B cell (primary cell): Measurements from ENCODE around the gene MED6. TPM values are rescaled to one million over a fixed set of nuclear protein-coding genes. Genes with fewer than 3 reads are reported as not detected.

Experiments used
- ATAC-seq: fragments of 200-7000 bp; cut with Tn5 transposase; one replicate; pipeline ENCODE4 v1.10.0; 2021; ENCODE audit warnings: low read depth, mild to moderate bottlenecking, moderate number of reproducible peaks, moderate library complexity
- CTCF ChIA-PET: fragments of 350-600 bp; sonication (Branson Sonifier 250); formaldehyde crosslinking; loops from one replicate; lab custom pipeline; 2021; ENCODE audit warnings: antibody characterized with exemption, inconsistent platforms; lab: Charles Lee
- POLR2A ChIA-PET: fragments of 350-600 bp; sonication (Branson Sonifier 250); formaldehyde crosslinking; loops from one replicate; lab custom pipeline; 2021; ENCODE audit warnings: antibody characterized with exemption; lab: Charles Lee
- DNase-seq: peaks from one replicate; pipeline ENCODE4 v3.0.0; 2013
- H2AFZ ChIP-seq: 2 replicates; pipeline ENCODE4 v1.6.1; 2012; ENCODE audit warnings: mild to moderate bottlenecking, low read depth, low read length; ENCODE audit not compliant: insufficient read depth, poor library complexity, severe bottlenecking
- H3K27ac ChIP-seq, 2 donors: 1 replicate in 1 of 2; 2 replicates in 1 of 2; pipeline ENCODE4 v1.5.1; 2012 to 2013; ENCODE audit warnings: low read length in 2 of 2, mild to moderate bottlenecking in 2 of 2, moderate library complexity in 1 of 2
- H3K27me3 ChIP-seq, 4 experiments: fragments of 200-600 bp in 1 of 4; sonication (generic) in 1 of 4; replicated peaks in 1 of 4; 1 replicate in 2 of 4; 2 replicates in 2 of 4; pipeline versions ENCODE4 v1.6.1 to v1.7.0; 2013 to 2016; ENCODE audit warnings: low read length in 3 of 4, mild to moderate bottlenecking in 2 of 4, mixed read lengths in 1 of 4, moderate library complexity in 1 of 4; ENCODE audit not compliant: insufficient read depth in 4 of 4, control insufficient read depth in 3 of 4; ENCODE audit errors: control extremely low read depth in 1 of 4
- H3K36me3 ChIP-seq, 2 experiments: replicated peaks in 1 of 2; 1 replicate in 1 of 2; 2 replicates in 1 of 2; pipeline versions ENCODE4 v1.6.1 to v1.7.1; 2013; ENCODE audit warnings: low read length in 1 of 2; ENCODE audit not compliant: insufficient read depth in 2 of 2, control insufficient read depth in 1 of 2; ENCODE audit errors: control extremely low read depth in 1 of 2, extremely low read depth in 1 of 2
- H3K4me1 ChIP-seq, 2 donors: fragments of 200-600 bp in 1 of 2; sonication (generic) in 1 of 2; 1 replicate in 1 of 2; 2 replicates in 1 of 2; pipeline versions ENCODE4 v1.5.1 to v1.6.1; 2013 to 2017; ENCODE audit warnings: low read length in 2 of 2; ENCODE audit not compliant: control insufficient read depth in 2 of 2, insufficient read depth in 2 of 2
- H3K4me2 ChIP-seq: replicated peaks from 2 replicates; pipeline ENCODE3; 2012; ENCODE audit warnings: mild to moderate bottlenecking, low read depth, low read length; ENCODE audit not compliant: poor library complexity, severe bottlenecking
- H3K4me3 ChIP-seq, 5 experiments: fragments of 200-600 bp in 1 of 5; sonication (generic) in 1 of 5; 1 replicate in 3 of 5; 2 replicates in 2 of 5; pipeline versions ENCODE4 v1.5.1 to v1.7.0; 2011 to 2016; ENCODE audit warnings: low read length in 4 of 5, mild to moderate bottlenecking in 4 of 5, low read depth in 2 of 5, control low read depth in 1 of 5, moderate library complexity in 1 of 5; ENCODE audit not compliant: insufficient read depth in 1 of 5; ENCODE audit errors: control extremely low read depth in 1 of 5, extremely low read depth in 1 of 5
- H3K79me2 ChIP-seq: fragments of 200-600 bp; sonication (generic); one replicate; pipeline ENCODE4 v1.6.0; 2016; ENCODE audit warnings: low read length; ENCODE audit not compliant: control insufficient read depth, insufficient read depth
- H3K9ac ChIP-seq: fragments of 200-600 bp; sonication (generic); 2 replicates; pipeline ENCODE4 v1.6.1; 2017; ENCODE audit warnings: mild to moderate bottlenecking, low read length, moderate library complexity
- H3K9me3 ChIP-seq, 3 donors: one replicate each; pipeline versions ENCODE4 v1.6.1 to v1.7.1; 2013; ENCODE audit warnings: low read length in 2 of 3; ENCODE audit not compliant: control insufficient read depth in 2 of 3, insufficient read depth in 1 of 3; ENCODE audit errors: control extremely low read depth in 1 of 3
- H4K20me1 ChIP-seq: 2 replicates; pipeline ENCODE4 v1.6.0; 2012; ENCODE audit warnings: mild to moderate bottlenecking, low read length; ENCODE audit not compliant: insufficient read depth, control insufficient read depth, poor library complexity, severe bottlenecking
- H3K27ac Mint-ChIP-seq: one replicate; pipeline ENCODE4 v1.8.0; 2021; ENCODE audit warnings: mixed read lengths
- H3K27me3 Mint-ChIP-seq: one replicate; pipeline ENCODE4 v1.8.0; 2021; ENCODE audit warnings: mixed read lengths
- H3K4me1 Mint-ChIP-seq: one replicate; pipeline ENCODE4 v1.8.0; 2021; ENCODE audit warnings: mixed read lengths
- H3K4me3 Mint-ChIP-seq: one replicate; pipeline ENCODE4 v1.8.0; 2021; ENCODE audit warnings: mixed read lengths
- H3K9me3 Mint-ChIP-seq: one replicate; pipeline ENCODE4 v1.8.0; 2022; ENCODE audit warnings: mixed read lengths; ENCODE audit not compliant: insufficient read depth
- CTCF ChIP-seq: fragments of 200-600 bp; IDR thresholded peaks from one replicate; pipeline ENCODE4 v1.8.0; 2022; ENCODE audit warnings: antibody characterized with exemption, mild to moderate bottlenecking
- EZH2 ChIP-seq: IDR thresholded peaks from 2 replicates; pipeline ENCODE4 v1.6.1; 2012; ENCODE audit warnings: borderline replicate concordance, low read depth, mild to moderate bottlenecking, moderate library complexity, low read length; ENCODE audit not compliant: insufficient read depth, poor library complexity, severe bottlenecking
- intact Hi-C: fragments of 100-400 bp; cut with micrococcal nuclease; formaldehyde crosslinking; loops from one replicate; pipeline ENCODE4 v1.10.0; 2022
- polyA plus RNA-seq: library from polyadenylated mRNA; depleted of rRNA; stranded (reverse); fragments of >200 nt; gene quantifications from 2 replicates; pipeline ENCODE4 v1.2.3, GENCODE V29; 2012
- small RNA-seq: library from RNA; depleted of rRNA; stranded (forward); fragments of <200 nt; gene quantifications from one replicate; pipeline ENCODE3, GENCODE V24; 2012; ENCODE audit warnings: low replicate concordance, low read depth; ENCODE audit not compliant: insufficient read length
- total RNA-seq, 2 donors: library from RNA; stranded (reverse); fragments of 120-200 nt in 1 of 2; gene quantifications; 1 replicate in 1 of 2; 2 replicates in 1 of 2; pipeline versions ENCODE4 v1.2.3 to v1.2.4, GENCODE V29; 2013 to 2022

The MED6 gene
- total and polyA plus RNA-seq, 2 donors (not counting 1 experiment from before 2014, with no cell fraction given): 30.4 to 71.0 TPM

DNA sequence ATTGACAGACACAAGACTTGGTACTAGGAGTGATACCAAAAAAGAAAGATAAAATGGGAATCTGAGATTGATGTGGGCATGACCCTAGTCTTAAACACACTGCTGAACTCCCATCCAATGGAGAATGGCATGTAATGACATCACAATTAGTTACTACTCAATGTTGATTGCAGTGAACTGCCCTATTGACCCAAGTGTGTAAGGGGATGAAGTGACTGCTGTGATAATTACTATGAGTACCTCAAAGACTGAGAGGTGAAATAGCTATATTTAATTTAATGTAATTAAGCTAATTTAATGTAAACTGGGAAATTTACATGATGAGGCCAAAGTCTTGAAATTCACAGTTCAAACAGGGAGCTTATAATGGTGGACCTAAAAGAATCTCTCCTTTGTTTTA is 65.6 kb downstream of the MED6 start, which contains the start of gene ADAM20:
TSS of gene ADAM20 (minus strand) at position 101 of the 400 bp plus-strand sequence. CDS start 10,247 bp downstream, outside the sequence.
- H3K79me2 ChIP-seq: no peaks in the 10 kb centered on the region
- no peak within 1 kb of the TSS for H3K4me3 ChIP-seq
- H3K36me3 ChIP-seq: peaks cover 0 to 2% of the 10 kb centered on the region in 2 experiments
- no peak within 1 kb of the TSS for H2AFZ ChIP-seq
- no peaks in the 10 kb centered on the region for H3K4me1 ChIP-seq
- H3K27me3 Mint-ChIP-seq: no peaks in the 10 kb centered on the region
- no peaks in the 10 kb centered on the region for H3K27me3 ChIP-seq
- H3K9me3 Mint-ChIP-seq: peaks cover 5% of the 10 kb centered on the region
- H3K4me3 Mint-ChIP-seq: no peak within 1 kb of the TSS
- H3K4me1 Mint-ChIP-seq: peaks cover 5% of the 10 kb centered on the region
- no peak for ATAC-seq
- intact Hi-C loops: no loop called here
- H3K27ac Mint-ChIP-seq: no peak within 1 kb of the TSS
- ChIA-PET POLR2A (no interaction called here), CTCF (no interaction called here)
- no peaks in the 10 kb centered on the region for H4K20me1 ChIP-seq
- no peak for TF ChIP-seq EZH2
- no peak for TF ChIP-seq CTCF
- no peak within 1 kb of the TSS for H3K4me2 ChIP-seq
- H3K9ac ChIP-seq: no peak within 1 kb of the TSS
- no peak within 1 kb of the TSS for H3K27ac ChIP-seq
- DNase-seq: no peak
- peaks cover 0 to 1% (median 0%) of the 10 kb centered on the region in 3 donors for H3K9me3 ChIP-seq

Small RNAs within 50 kb of the gene (small RNA-seq; reads per million reads assigned to genes)
- not detected for gene RN7SL77P

Other genes starting within 250 kb of the MED6 start
- 24.6 and 31.2 TPM in 2 replicates for gene COX16, start 241.0 kb downstream of the MED6 start, total RNA-seq
- gene COX16, start 241.0 kb downstream of the MED6 start, polyA plus RNA-seq: 7.0 and 9.8 TPM in 2 replicates
- 16.6 and 17.8 TPM in 2 replicates for gene SYNJ2BP, start 183.6 kb downstream of the MED6 start, total RNA-seq
- gene SYNJ2BP, start 183.6 kb downstream of the MED6 start, polyA plus RNA-seq: 7.5 and 8.0 TPM in 2 replicates
- gene ADAM21, start 148.5 kb downstream of the MED6 start, total RNA-seq: 0.24 TPM in 1 of 2 replicates, not detected in the other
- not detected in 2 replicates for gene ADAM21, start 148.5 kb downstream of the MED6 start, polyA plus RNA-seq
- gene ADAM20, start 65.7 kb downstream of the MED6 start, total RNA-seq: 2.3 and 2.7 TPM in 2 replicates
- 0.16 and 0.18 TPM in 2 replicates for gene ADAM20, start 65.7 kb downstream of the MED6 start, polyA plus RNA-seq
- gene TTC9, start 41.3 kb upstream of the MED6 start, total RNA-seq: 14.0 and 16.3 TPM in 2 replicates
- gene TTC9, start 41.3 kb upstream of the MED6 start, polyA plus RNA-seq: 11.5 and 15.3 TPM in 2 replicates
- 20.2 and 23.5 TPM in 2 replicates for gene MAP3K9, start 208.9 kb upstream of the MED6 start, total RNA-seq
- 4.7 and 5.1 TPM in 2 replicates for gene MAP3K9, start 208.9 kb upstream of the MED6 start, polyA plus RNA-seq